GM10248 (cell line): ENCODE measurements around the gene RAD51B.

Source experiments
- CTCF ChIA-PET: fragments of 300-600 bp; sonication (Branson Sonifier 250); formaldehyde crosslinking; extraction: SDS; loops from one replicate; lab custom pipeline; 2021; ENCODE audit warnings: antibody characterized with exemption; lab: Yijun Ruan, JAX
- POLR2A ChIA-PET: fragments of 350-650 bp; sonication (Branson Sonifier 250); formaldehyde crosslinking; extraction: SDS; loops from one replicate; lab custom pipeline; 2020; ENCODE audit warnings: antibody characterized with exemption; lab: Yijun Ruan, JAX
- DNase-seq: peaks from one replicate; pipeline ENCODE4 v3.0.0; 2012; ENCODE audit errors: extremely low spot score
- CTCF ChIP-seq: IDR thresholded peaks from 2 replicates; pipeline ENCODE4 v1.5.1; 2012; ENCODE audit warnings: mild to moderate bottlenecking, low read depth; ENCODE audit errors: extremely low read depth, missing control alignments, control extremely low read depth

The RAD51B gene

GRCh38 chr14:68645371-68645770 lies 825.8 kb downstream of the RAD51B start:
- no peak for TF ChIP-seq CTCF
- ChIA-PET POLR2A (no interaction called here), CTCF (no interaction called here)
- DNase-seq, result no peak

DNA sequence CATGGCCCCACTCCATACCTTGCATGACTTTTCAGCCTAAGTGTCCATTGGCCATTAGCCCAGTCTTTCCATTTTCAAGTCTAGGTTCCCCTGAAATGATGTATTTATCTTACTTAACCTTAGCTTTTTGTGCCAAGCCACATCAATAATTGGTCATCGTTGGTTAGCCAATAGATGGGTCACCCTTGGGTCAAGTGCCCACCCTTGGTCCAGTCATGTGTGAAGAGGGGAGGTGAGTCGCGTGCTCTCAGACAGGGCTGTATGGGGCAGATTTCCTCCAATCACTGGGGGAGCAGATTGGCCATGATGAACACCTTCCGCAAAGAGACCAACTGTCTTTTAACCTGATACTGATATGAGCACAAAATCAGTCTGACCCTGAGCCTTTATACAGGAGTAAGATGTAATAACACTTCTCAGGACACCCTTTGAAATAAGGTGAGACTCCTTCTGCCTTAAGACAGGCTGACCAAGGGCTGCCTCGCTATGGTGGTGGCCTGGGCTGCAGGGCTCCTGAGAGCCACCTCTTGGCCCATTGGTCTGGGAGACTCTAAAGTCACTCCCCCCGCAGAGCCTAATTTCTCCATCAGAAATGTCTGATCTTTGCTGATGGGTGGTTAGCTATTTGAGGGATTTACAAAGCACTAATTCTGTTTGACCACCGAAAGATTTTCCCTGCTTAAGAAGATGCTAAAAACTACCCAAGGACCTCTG lies 830.1 kb downstream of the RAD51B start:
- no peak for DNase-seq
- CTCF ChIA-PET, result interaction anchor here (1.0 to 1.2 kb wide), 4 partner anchors 9 to 26 kb away, joined by 3 read pairs; no protein-coding TSS in a partner anchor
- POLR2A ChIA-PET, result no interaction called here
- TF ChIP-seq CTCF, result no peak

DNA sequence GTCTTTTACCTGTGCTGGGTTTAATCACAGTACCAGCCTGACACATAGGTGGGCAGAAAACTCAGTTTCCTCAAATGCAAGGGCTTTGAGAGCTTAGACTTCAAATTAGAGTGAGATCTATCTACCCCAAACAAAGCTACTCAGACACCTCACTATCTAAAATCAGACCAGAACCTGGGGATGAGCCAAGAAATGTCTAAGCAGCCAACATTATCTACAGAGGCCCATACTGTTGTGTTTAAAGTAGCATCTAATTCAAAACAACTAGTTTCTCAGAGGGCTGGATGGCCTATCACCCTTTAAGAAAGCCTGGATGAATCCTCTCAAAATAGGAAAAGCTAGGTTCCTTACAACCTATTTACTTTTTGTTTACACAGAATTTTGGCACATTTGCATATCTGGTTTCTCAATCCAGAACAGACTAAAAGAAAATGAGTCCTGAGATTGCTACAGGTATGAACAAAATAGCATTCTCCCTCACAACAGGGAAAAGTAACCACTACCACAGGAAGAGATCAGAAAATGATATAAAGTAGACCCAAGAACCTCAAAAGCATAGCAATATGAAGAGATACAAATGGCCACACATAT lies 830.9 kb downstream of the RAD51B start:
- ChIA-PET POLR2A (no interaction called here), CTCF (interaction anchor here (1.0 to 1.7 kb wide), 6 partner anchors 8 to 66 kb away, joined by 3 to 5 read pairs (median 3); no protein-coding TSS in a partner anchor)
- no peak for TF ChIP-seq CTCF
- no peak for DNase-seq

- ChIA-PET CTCF (interaction anchor here (1.3 to 1.7 kb wide), 3 partner anchors 8 to 67 kb away, joined by 3 to 5 read pairs (median 3); no protein-coding TSS in a partner anchor), POLR2A (no interaction called here)
- no peak for DNase-seq
- TF ChIP-seq CTCF, result no peak
Observed at GRCh38 chr14:68651075-68651474, 831.5 kb downstream of the RAD51B start.

DNA sequence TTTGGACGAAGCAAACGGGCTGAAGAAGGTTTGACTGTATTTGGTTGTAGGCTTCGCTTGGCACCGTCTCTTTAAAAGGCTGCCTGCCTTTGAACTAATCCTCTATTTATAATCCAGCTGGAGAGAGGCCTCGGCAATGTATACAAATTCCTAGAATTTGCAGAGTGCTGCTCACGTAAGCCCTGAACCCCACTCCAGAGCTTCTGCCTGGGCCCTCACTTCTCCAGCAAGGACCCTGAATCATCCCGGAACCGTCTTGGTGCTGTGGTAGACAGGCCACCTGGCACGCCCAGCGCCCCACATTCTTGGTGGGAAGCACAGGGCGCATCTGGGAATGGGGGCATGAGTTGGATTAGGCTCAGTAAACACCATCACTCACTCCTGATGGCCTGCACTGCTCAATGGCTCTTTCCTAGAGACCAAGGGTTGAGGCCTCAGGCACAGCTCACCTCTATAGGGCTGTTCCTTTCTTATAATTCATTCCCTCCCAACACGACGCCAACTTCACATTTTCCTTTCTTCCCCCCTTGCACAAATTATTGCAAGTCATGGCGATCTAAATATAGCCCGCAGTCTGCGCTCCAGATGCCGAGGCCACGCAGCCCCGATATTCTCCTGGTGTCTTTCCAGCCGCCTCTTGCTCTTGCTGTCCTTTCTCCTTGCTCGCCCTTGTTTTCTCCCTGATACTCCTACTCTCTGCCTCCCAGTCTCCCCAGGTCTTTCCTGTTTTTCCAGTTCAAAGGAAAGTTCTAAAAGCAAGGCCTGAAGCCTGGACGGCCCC lies 832.3 kb downstream of the RAD51B start:
- CTCF ChIA-PET, result interaction anchor here (1.3 to 1.7 kb wide), 3 partner anchors 9 to 68 kb away, joined by 3 to 5 read pairs (median 3); no protein-coding TSS in a partner anchor
- no peak for DNase-seq
- POLR2A ChIA-PET, result no interaction called here

More for the DNA sequence above, 832.3 kb downstream of the RAD51B start:
- TF ChIP-seq CTCF, result no peak
